OCI-LY7 (cell line): ENCODE measurements around the gene PACSIN2. TPM values are rescaled to one million over a fixed set of nuclear protein-coding genes. Genes with fewer than 3 reads are reported as not detected.

ENCODE experiments used
- BruUV-seq: library from RNA; stranded (reverse); fragments of 400-500 nt; replicated peaks from 2 replicates; lab custom pipeline; 2021; lab: Mats Ljungman, UMichigan
- CTCF ChIA-PET: fragments of 300-600 bp; sonication (Branson Sonifier 250); formaldehyde crosslinking; loops from one replicate; lab custom pipeline; 2022; ENCODE audit warnings: antibody characterized with exemption; ENCODE audit not compliant: unreplicated experiment; lab: Charles Lee
- POLR2A ChIA-PET: fragments of 300-600 bp; sonication (Branson Sonifier 250); formaldehyde crosslinking; loops from one replicate; lab custom pipeline; 2022; ENCODE audit warnings: antibody characterized with exemption; lab: Charles Lee
- DNase-seq: peaks from one replicate; pipeline ENCODE4 v3.0.0-alpha.2; 2015; ENCODE audit warnings: low spot score
- H2AFZ ChIP-seq: fragments of 200-600 bp; sonication (generic), shearing (Covaris generic); 2 replicates; pipeline ENCODE4 v1.6.1; 2014; ENCODE audit warnings: mild to moderate bottlenecking, antibody characterized with exemption, low read length, moderate library complexity
- H3K27ac ChIP-seq: fragments of 200-600 bp; sonication (generic); 2 replicates; pipeline ENCODE4 v1.5.1; 2014; ENCODE audit warnings: mixed run types, low read depth, mild to moderate bottlenecking, moderate library complexity, low read length, inconsistent platforms; ENCODE audit not compliant: poor library complexity, severe bottlenecking
- H3K36me3 ChIP-seq: fragments of 200-600 bp; sonication (generic); 2 replicates; pipeline ENCODE4 v1.6.1; 2014; ENCODE audit warnings: mild to moderate bottlenecking, antibody characterized with exemption, low read length, moderate library complexity, mixed read lengths; ENCODE audit not compliant: insufficient read depth
- H3K4me1 ChIP-seq: fragments of 200-600 bp; sonication (generic); 2 replicates; pipeline ENCODE4 v1.5.1; 2014; ENCODE audit warnings: mild to moderate bottlenecking, low read length; ENCODE audit not compliant: insufficient read depth, poor library complexity, severe bottlenecking
- H3K4me2 ChIP-seq: fragments of 200-600 bp; sonication (generic); 2 replicates; pipeline ENCODE4 v1.6.1; 2014; ENCODE audit warnings: mild to moderate bottlenecking, low read length
- H3K4me3 ChIP-seq: fragments of 200-600 bp; sonication (generic); 2 replicates; pipeline ENCODE4 v1.5.1; 2014; ENCODE audit warnings: mild to moderate bottlenecking, low read depth, low read length; ENCODE audit not compliant: poor library complexity, severe bottlenecking
- H3K79me2 ChIP-seq: fragments of 200-600 bp; sonication (generic); 2 replicates; pipeline ENCODE4 v1.6.1; 2016; ENCODE audit warnings: low read depth, mild to moderate bottlenecking, low read length, moderate library complexity, mixed read lengths; ENCODE audit not compliant: insufficient read depth
- H3K9me2 ChIP-seq: fragments of 200-600 bp; sonication (generic); 2 replicates; pipeline ENCODE4 v1.6.1; 2016; ENCODE audit warnings: mild to moderate bottlenecking, low read length, mixed read lengths; ENCODE audit not compliant: insufficient read depth
- H3K9me3 ChIP-seq: fragments of 200-600 bp; sonication (generic); 2 replicates; pipeline ENCODE4 v1.6.1; 2014; ENCODE audit warnings: mild to moderate bottlenecking, mixed run types, low read length, mixed read lengths
- H4K20me1 ChIP-seq: fragments of 200-600 bp; sonication (generic); 2 replicates; pipeline ENCODE4 v1.6.1; 2014; ENCODE audit warnings: mild to moderate bottlenecking, antibody characterized with exemption, low read length, moderate library complexity, mixed read lengths; ENCODE audit not compliant: insufficient read depth
- EZH2phosphoT487 ChIP-seq: fragments of 200-600 bp; sonication (generic); IDR thresholded peaks from 2 replicates; pipeline ENCODE4 v1.6.1; 2018; ENCODE audit warnings: low read depth, borderline replicate concordance, mild to moderate bottlenecking, mixed run types, antibody characterized with exemption, low read length, moderate library complexity, mixed read lengths
- intact Hi-C: fragments of 100-400 bp; cut with micrococcal nuclease; formaldehyde crosslinking; loops from one replicate; pipeline ENCODE4 v1.10.0; 2022; ENCODE audit not compliant: unreplicated experiment
- total RNA-seq, 2 experiments: library from RNA; depleted of rRNA in 1 of 2; stranded (reverse); fragments of >200 nt in 1 of 2; shearing (Covaris generic) in 1 of 2; gene quantifications; 2 replicates each; pipeline ENCODE4 v1.2.3, GENCODE V29; 2014 to 2022
- TF ChIP-seq, protein P1 (sequence below): fragments of 200-600 bp; sonication (generic); conservative IDR thresholded peaks from 2 replicates; pipeline ENCODE4 v1.5.1; 2014; ENCODE audit warnings: mild to moderate bottlenecking, antibody characterized with exemption, low read length, moderate library complexity, mixed read lengths

PACSIN2 gene
- total RNA-seq, 2 experiments from 2014 or later, result 25.4 to 41.7 TPM

DNA sequence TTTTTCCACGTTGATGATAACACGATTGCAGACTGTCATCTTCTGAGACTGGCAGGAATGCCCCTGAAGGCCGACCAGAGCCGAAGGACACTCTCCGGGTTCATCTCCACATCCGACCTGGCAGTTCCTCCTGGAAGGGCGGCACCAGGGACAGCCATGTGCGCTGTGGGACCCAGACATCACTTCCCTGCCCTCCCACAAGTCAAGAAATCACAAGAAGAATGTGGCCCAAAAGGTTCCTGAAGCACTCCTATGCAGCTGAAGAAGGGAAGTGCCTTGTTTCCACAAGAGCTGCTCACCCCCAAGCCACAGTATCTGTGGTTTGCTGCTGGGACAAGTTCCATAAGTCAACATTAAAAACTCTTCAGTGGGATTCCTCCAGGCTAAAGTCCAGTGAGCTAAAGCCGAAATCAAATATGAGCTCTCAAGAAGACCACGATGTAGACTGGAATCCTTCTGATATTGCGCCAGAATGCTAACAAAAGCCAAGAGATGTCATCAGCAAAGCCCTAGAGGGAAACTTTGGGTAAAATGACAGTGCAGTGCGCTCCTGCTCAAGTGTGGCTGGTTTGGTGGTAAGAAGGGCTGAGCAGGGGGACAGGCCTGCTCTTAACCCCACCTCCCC is 21.2 kb downstream of the PACSIN2 start:
- Histone ChIP-seq H3K4me2 (no peak overlapping the region), H3K79me2 (peaks cover 34% of the 10 kb centered on the region), H3K4me3 (no peak overlapping the region), H3K9me3 (peaks cover 14% of the 10 kb centered on the region; the same call in 1 of the 2 replicates), H4K20me1 (no peaks in the 10 kb centered on the region; the same call in 1 of the 2 replicates), H3K4me1 (peaks cover 13% of the 10 kb centered on the region), H3K27ac (no peak overlapping the region), H2AFZ (no peak overlapping the region), H3K36me3 (peaks cover 17% of the 10 kb centered on the region), H3K9me2 (no peaks in the 10 kb centered on the region)
- ChIA-PET POLR2A (no interaction called here), CTCF (no interaction called here)
- DNase-seq, result no peak
- intact Hi-C loops, result no loop called here
- BruUV-seq, result no TSS peak
- no peak for TF ChIP-seq EZH2phosphoT487
- TF ChIP-seq, protein P1, sequence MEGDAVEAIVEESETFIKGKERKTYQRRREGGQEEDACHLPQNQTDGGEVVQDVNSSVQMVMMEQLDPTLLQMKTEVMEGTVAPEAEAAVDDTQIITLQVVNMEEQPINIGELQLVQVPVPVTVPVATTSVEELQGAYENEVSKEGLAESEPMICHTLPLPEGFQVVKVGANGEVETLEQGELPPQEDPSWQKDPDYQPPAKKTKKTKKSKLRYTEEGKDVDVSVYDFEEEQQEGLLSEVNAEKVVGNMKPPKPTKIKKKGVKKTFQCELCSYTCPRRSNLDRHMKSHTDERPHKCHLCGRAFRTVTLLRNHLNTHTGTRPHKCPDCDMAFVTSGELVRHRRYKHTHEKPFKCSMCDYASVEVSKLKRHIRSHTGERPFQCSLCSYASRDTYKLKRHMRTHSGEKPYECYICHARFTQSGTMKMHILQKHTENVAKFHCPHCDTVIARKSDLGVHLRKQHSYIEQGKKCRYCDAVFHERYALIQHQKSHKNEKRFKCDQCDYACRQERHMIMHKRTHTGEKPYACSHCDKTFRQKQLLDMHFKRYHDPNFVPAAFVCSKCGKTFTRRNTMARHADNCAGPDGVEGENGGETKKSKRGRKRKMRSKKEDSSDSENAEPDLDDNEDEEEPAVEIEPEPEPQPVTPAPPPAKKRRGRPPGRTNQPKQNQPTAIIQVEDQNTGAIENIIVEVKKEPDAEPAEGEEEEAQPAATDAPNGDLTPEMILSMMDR, result no peak

DNA sequence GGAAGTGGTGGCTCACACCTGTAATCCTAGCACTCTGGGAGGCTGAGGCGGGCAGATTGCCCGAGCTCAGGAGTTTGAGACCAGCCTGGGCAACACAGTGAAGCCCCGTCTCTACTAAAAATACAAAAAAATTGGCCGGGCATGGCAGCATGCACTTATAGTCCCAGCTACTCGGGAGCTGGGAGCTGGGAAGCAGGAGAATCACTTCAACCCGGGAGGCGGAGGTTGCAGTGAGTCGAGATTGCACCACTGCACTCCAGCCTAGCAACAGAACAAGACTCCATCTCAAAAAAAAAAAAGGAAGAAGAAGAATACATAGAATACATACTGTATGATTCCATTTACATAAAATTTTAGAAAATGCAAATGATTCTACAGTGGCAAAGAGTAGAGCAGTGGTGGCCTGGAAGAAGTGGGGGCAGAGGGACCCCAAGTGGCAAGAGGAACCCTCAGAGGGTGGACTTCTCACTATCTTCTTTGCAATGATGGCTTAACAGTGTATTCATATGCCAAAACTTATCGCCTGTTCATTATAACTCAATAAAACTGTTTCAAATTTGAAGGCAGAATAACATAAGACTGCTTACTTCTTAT is 22.0 kb downstream of the PACSIN2 start:
- Histone ChIP-seq H3K4me1 (peaks cover 13% of the 10 kb centered on the region), H3K9me3 (peaks cover 14% of the 10 kb centered on the region; the same call in 1 of the 2 replicates), H3K9me2 (no peaks in the 10 kb centered on the region), H4K20me1 (no peaks in the 10 kb centered on the region; the same call in 1 of the 2 replicates), H3K27ac (no peak overlapping the region), H3K79me2 (peaks cover 39% of the 10 kb centered on the region), H3K4me2 (no peak overlapping the region), H3K4me3 (no peak overlapping the region), H2AFZ (no peak overlapping the region), H3K36me3 (peaks cover 17% of the 10 kb centered on the region)
- no peak for DNase-seq
- TF ChIP-seq, protein P1, result no peak
- no peak for TF ChIP-seq EZH2phosphoT487
- no TSS peak for BruUV-seq
- ChIA-PET CTCF (no interaction called here), POLR2A (no interaction called here)
- intact Hi-C loops, result no loop called here

DNA sequence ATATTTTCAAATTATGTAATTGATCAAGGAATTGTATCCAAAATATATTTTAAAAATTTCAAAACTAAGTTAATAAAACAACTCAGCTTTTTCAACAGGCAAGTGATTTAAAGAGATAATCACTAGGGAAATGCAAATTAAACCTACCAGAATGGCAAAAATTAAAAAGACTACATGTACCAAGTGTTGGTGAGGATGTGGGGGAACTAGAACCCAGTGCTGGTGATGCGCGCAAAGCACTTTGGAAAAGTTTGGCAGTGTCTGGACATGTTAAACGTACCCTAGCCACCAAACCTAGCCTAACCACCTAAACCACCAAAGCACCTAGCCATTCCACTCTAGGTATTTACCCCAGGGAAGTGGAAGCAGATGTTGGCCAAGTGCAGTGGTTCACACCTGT is 22.9 kb downstream of the PACSIN2 start:
- DNase-seq, result no peak
- no peak overlapping the region for H3K4me3 ChIP-seq
- H3K9me3 ChIP-seq, result peaks cover 14% of the 10 kb centered on the region; the same call in 1 of the 2 replicates
- POLR2A ChIA-PET, result no interaction called here
- BruUV-seq, result no TSS peak
- no peak overlapping the region for H3K4me2 ChIP-seq
- H2AFZ ChIP-seq, result no peak overlapping the region
- TF ChIP-seq, protein P1, result no peak
- TF ChIP-seq EZH2phosphoT487, result no peak
- peaks cover 9% of the 10 kb centered on the region for H3K4me1 ChIP-seq
- peaks cover 17% of the 10 kb centered on the region for H3K36me3 ChIP-seq
- CTCF ChIA-PET, result no interaction called here
- H3K79me2 ChIP-seq, result peaks cover 39% of the 10 kb centered on the region
- H4K20me1 ChIP-seq, result no peaks in the 10 kb centered on the region; the same call in 1 of the 2 replicates
- intact Hi-C loops, result no loop called here
- H3K9me2 ChIP-seq, result no peaks in the 10 kb centered on the region
- no peak overlapping the region for H3K27ac ChIP-seq
